ENCODE results near the gene VEZT.
"Not testable (repeated sequence)": the region's sequence is repeated elsewhere in the genome, so short reads cannot be mapped to it uniquely, and the experiment has no call there.

VEZT gene

GRCh38 chr12:95237315-95237714, 19.7 kb downstream of the VEZT start:
- Histone ChIP-seq H2AFZ (ENCODE audit: low read depth, low read length) (no peak overlapping the region), H3K9me3 (ENCODE audit: low read length) (peaks cover 8% of the 10 kb centered on the region), H3K4me3 (ENCODE audit: low read length) (no peak overlapping the region), H3K36me3 (ENCODE audit: insufficient read depth, low read length) (peaks cover 13% of the 10 kb centered on the region), H3K27me3 (ENCODE audit: insufficient read depth, low read length) (no peaks in the 10 kb centered on the region), H3K4me1 (ENCODE audit: insufficient read depth, low read length) (no peaks in the 10 kb centered on the region)

GRCh38 chr12:95238150-95238549, 20.5 kb downstream of the VEZT start:
- Histone ChIP-seq H2AFZ (ENCODE audit: low read depth, low read length) (no peak overlapping the region), H3K4me1 (ENCODE audit: insufficient read depth, low read length) (no peaks in the 10 kb centered on the region), H3K4me3 (ENCODE audit: low read length) (no peak overlapping the region), H3K36me3 (ENCODE audit: insufficient read depth, low read length) (peaks cover 21% of the 10 kb centered on the region), H3K27me3 (ENCODE audit: insufficient read depth, low read length) (no peaks in the 10 kb centered on the region), H3K9me3 (ENCODE audit: low read length) (peaks cover 11% of the 10 kb centered on the region)

GRCh38 chr12:95239216-95239615, 21.6 kb downstream of the VEZT start:
- H3K36me3 ChIP-seq (ENCODE audit: insufficient read depth, low read length) = peaks cover 28% of the 10 kb centered on the region
- H3K4me1 ChIP-seq (ENCODE audit: insufficient read depth, low read length) = no peaks in the 10 kb centered on the region
- H3K9me3 ChIP-seq (ENCODE audit: low read length) = peaks cover 16% of the 10 kb centered on the region
- H3K4me3 ChIP-seq (ENCODE audit: low read length) = no peak overlapping the region
- H2AFZ ChIP-seq (ENCODE audit: low read depth, low read length) = no peak overlapping the region
- H3K27me3 ChIP-seq (ENCODE audit: insufficient read depth, low read length) = no peaks in the 10 kb centered on the region

GRCh38 chr12:95239835-95240234, 22.2 kb downstream of the VEZT start:
- H3K4me1 ChIP-seq (ENCODE audit: insufficient read depth, low read length); H3K27me3 ChIP-seq (ENCODE audit: insufficient read depth, low read length); H3K4me3 ChIP-seq (ENCODE audit: low read length); H2AFZ ChIP-seq (ENCODE audit: low read depth, low read length): not testable (repeated sequence)
- Histone ChIP-seq H3K9me3 (ENCODE audit: low read length) (peaks cover 14% of the 10 kb centered on the region), H3K36me3 (ENCODE audit: insufficient read depth, low read length) (peaks cover 28% of the 10 kb centered on the region)

- Histone ChIP-seq H3K9me3 (ENCODE audit: low read length) (peaks cover 14% of the 10 kb centered on the region), H3K36me3 (ENCODE audit: insufficient read depth, low read length) (peaks cover 31% of the 10 kb centered on the region), H3K4me1 (ENCODE audit: insufficient read depth, low read length) (no peaks in the 10 kb centered on the region), H2AFZ (ENCODE audit: low read depth, low read length) (no peak overlapping the region), H3K27me3 (ENCODE audit: insufficient read depth, low read length) (no peaks in the 10 kb centered on the region), H3K4me3 (ENCODE audit: low read length) (no peak overlapping the region)
Measured at GRCh38 chr12:95240556-95240955, 22.9 kb downstream of the VEZT start.

DNA sequence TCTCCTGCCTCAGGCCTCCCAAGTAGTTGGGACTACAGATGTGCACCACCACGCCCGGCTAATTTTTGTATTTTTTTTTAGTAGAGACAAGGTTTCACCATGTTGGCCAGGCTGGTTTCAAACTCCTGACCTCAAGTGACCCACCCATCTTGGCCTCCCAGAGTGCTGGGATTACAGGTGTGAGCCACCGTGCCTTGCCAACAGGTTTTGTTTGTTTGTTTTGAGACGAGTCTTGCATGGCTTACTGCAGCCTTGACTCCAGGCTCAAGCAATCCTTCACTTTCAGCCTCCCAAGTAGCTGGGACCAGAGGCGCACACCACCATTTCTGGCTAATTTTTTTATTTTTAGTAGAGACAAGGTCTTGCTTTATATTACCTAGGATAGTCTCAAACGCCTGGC, 23.5 kb downstream of the VEZT start:
- Histone ChIP-seq H3K9me3 (ENCODE audit: low read length) (peaks cover 14% of the 10 kb centered on the region), H3K36me3 (ENCODE audit: insufficient read depth, low read length) (peaks cover 31% of the 10 kb centered on the region)

DNA sequence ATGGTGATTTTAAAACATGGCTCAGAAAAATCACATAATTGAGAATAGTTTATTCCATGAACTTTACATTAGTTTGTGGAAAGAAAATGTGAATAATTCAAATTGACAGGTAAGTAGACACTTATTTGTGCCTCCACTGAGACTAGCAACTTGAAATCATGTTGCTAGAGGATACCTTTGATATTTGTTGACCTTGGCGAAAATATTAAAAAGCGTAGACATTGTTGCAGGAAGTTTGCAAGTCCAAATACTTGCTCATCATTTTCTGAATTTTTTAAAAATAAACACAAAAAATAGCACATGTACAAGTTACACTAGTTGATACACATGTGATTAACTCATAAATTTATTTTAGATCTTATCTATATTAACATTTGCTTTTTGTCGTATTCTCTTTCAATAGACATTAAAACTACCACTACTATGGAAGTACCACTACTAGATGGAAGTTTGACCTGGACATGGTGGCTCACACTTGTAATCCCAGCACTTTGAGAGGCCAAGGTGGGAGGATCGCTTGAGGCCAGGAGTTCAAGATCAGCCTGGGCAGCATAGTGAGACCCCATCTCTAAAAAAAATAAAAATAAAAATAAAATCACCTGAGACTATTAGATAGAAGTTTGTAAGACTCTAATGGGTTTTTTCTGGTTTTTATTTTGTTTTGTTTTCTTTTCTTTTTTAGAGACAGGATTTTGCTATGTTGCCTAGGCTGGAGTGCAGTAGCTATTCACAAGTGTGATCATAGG, 24.3 kb downstream of the VEZT start:
- H3K4me1 ChIP-seq (ENCODE audit: insufficient read depth, low read length) = no peaks in the 10 kb centered on the region
- no peaks in the 10 kb centered on the region for H3K27me3 ChIP-seq (ENCODE audit: insufficient read depth, low read length)
- no peak overlapping the region for H3K4me3 ChIP-seq (ENCODE audit: low read length)
- no peak overlapping the region for H2AFZ ChIP-seq (ENCODE audit: low read depth, low read length)
- H3K36me3 ChIP-seq (ENCODE audit: insufficient read depth, low read length) = peaks cover 29% of the 10 kb centered on the region
- H3K9me3 ChIP-seq (ENCODE audit: low read length) = peaks cover 9% of the 10 kb centered on the region

More for the DNA sequence above, 23.5 kb downstream of the VEZT start:
- not testable (repeated sequence) for H3K27me3 ChIP-seq (ENCODE audit: insufficient read depth, low read length); H3K4me3 ChIP-seq (ENCODE audit: low read length); H2AFZ ChIP-seq (ENCODE audit: low read depth, low read length); H3K4me1 ChIP-seq (ENCODE audit: insufficient read depth, low read length)

DNA sequence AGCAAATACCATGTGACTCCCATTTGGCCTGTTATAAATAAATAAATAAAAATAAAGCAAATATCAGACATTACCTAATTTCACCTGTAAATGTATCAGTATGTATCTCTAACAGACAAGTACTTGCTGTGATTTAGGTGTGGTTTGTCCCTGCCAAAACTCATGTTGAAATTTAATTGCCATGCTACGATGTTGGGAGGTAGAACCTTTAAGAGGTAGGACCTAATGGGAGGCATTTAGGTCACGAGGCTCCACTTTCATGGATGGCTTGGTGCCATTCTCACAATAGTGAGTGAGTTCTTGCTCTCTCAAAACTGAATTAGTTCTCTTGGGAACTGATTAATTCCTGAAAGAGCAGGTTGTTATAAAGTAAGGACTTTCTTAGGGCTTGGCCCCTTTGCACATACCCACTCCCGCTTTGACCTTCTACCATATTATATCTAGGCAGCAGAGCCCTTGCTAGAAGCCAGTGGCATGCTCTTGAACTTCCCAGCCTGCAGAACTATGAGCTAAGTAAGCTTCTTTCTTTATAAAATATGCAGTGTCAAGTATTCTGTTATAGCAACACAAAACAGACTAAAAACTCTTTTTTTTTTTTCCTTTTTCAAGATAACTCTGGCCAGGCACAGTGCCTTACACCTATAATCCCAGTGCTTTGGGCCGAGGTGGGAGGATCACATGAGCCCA, 26.0 kb downstream of the VEZT start:
- Histone ChIP-seq H3K4me3 (ENCODE audit: low read length) (no peak overlapping the region), H3K36me3 (ENCODE audit: insufficient read depth, low read length) (peaks cover 25% of the 10 kb centered on the region), H3K9me3 (ENCODE audit: low read length) (peaks cover 8% of the 10 kb centered on the region), H2AFZ (ENCODE audit: low read depth, low read length) (no peak overlapping the region), H3K4me1 (ENCODE audit: insufficient read depth, low read length) (no peaks in the 10 kb centered on the region), H3K27me3 (ENCODE audit: insufficient read depth, low read length) (no peaks in the 10 kb centered on the region)

DNA sequence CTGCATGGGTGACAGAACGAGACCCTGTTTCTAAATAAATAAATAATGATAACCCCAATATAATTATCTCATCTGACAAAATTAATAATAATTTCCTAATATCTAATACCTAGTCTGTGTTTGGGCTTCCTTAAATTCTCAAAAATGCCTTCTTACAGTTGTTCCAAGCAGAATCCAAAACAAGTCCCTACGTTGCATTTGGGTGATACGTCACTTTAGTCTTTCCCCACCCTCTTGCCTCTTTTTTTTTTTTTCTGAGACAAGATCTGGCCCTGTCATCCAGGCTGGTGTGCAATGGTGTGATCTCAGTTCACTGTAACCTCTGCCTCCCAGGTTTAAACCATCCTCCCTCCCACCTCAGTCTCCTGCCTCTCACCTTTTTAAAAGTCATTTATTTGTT, 26.7 kb downstream of the VEZT start:
- Histone ChIP-seq H3K4me1 (ENCODE audit: insufficient read depth, low read length) (peaks cover 5% of the 10 kb centered on the region), H3K27me3 (ENCODE audit: insufficient read depth, low read length) (no peaks in the 10 kb centered on the region), H3K36me3 (ENCODE audit: insufficient read depth, low read length) (peaks cover 25% of the 10 kb centered on the region), H3K4me3 (ENCODE audit: low read length) (no peak overlapping the region), H3K9me3 (ENCODE audit: low read length) (peaks cover 8% of the 10 kb centered on the region), H2AFZ (ENCODE audit: low read depth, low read length) (no peak overlapping the region)

DNA sequence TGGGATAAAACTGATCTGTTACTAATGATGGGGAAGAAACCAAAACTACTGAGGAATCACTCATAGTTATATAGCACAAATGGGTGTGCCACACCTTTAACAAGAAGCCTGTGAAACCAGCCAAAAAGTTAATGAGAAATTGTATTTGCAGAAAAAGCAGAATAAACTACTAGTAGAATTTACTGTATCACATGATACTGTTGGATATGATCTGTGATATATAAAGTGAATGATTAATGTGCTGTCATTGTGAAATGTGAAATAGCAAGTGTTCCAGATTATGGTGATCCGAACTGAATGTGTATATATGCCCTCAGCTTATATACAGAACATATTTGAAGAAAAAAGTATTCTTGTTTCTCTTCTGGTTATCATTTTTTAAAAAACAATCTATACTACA, 30.5 kb downstream of the VEZT start:
- Histone ChIP-seq H2AFZ (ENCODE audit: low read depth, low read length) (no peak overlapping the region), H3K4me1 (ENCODE audit: insufficient read depth, low read length) (peaks cover 5% of the 10 kb centered on the region), H3K36me3 (ENCODE audit: insufficient read depth, low read length) (peaks cover 28% of the 10 kb centered on the region), H3K4me3 (ENCODE audit: low read length) (no peak overlapping the region), H3K9me3 (ENCODE audit: low read length) (peaks cover 6% of the 10 kb centered on the region), H3K27me3 (ENCODE audit: insufficient read depth, low read length) (no peaks in the 10 kb centered on the region)

- Histone ChIP-seq H2AFZ (ENCODE audit: low read depth, low read length) (no peak overlapping the region), H3K4me3 (ENCODE audit: low read length) (no peak overlapping the region), H3K4me1 (ENCODE audit: insufficient read depth, low read length) (peaks cover 5% of the 10 kb centered on the region), H3K36me3 (ENCODE audit: insufficient read depth, low read length) (peaks cover 28% of the 10 kb centered on the region), H3K27me3 (ENCODE audit: insufficient read depth, low read length) (no peaks in the 10 kb centered on the region), H3K9me3 (ENCODE audit: low read length) (peaks cover under 1% of the 10 kb centered on the region)
Measured at GRCh38 chr12:95248604-95249360, 31.2 kb downstream of the VEZT start.

GRCh38 chr12:95253386-95253785, 35.8 kb downstream of the VEZT start:
- Histone ChIP-seq H3K36me3 (ENCODE audit: insufficient read depth, low read length) (peaks cover 62% of the 10 kb centered on the region), H2AFZ (ENCODE audit: low read depth, low read length) (no peak overlapping the region), H3K27me3 (ENCODE audit: insufficient read depth, low read length) (no peaks in the 10 kb centered on the region), H3K4me1 (ENCODE audit: insufficient read depth, low read length) (peaks cover 5% of the 10 kb centered on the region), H3K4me3 (ENCODE audit: low read length) (no peak overlapping the region), H3K9me3 (ENCODE audit: low read length) (peaks cover 2% of the 10 kb centered on the region)

DNA sequence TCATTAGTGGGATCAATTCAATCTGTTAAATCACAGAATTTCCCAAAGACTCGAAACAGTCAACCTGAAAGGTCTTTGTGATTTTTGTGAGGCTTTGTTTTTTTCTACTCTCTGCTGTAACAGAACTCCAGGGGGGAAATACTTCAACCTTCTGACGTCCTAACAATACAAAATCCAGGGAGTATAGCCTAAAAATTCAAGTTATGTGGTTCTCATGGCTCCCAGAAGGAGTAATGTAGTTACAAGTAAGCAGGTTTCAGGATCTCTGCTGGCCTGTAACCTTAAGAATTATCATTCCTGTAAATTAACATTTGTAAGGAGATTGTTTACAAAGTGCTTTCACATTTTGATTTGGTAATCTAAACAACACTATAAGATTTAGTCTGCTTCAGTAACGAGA, 39.9 kb downstream of the VEZT start:
- Histone ChIP-seq H3K27me3 (ENCODE audit: insufficient read depth, low read length) (no peaks in the 10 kb centered on the region), H3K9me3 (ENCODE audit: low read length) (peaks cover 2% of the 10 kb centered on the region), H2AFZ (ENCODE audit: low read depth, low read length) (no peak overlapping the region), H3K4me3 (ENCODE audit: low read length) (no peak overlapping the region), H3K36me3 (ENCODE audit: insufficient read depth, low read length) (peaks cover 86% of the 10 kb centered on the region), H3K4me1 (ENCODE audit: insufficient read depth, low read length) (no peaks in the 10 kb centered on the region)

Data from neuron (in vitro differentiated cells).